NT2/D1 (cell line): ENCODE data around the gene KREMEN2.

Experiments
- DNase-seq: peaks from one replicate; pipeline ENCODE4 v3.0.0-alpha.2; 2011; ENCODE audit warnings: low read depth, low spot score
- H3K27me3 ChIP-seq: 2 replicates; pipeline ENCODE4 v1.6.0; 2011; ENCODE audit warnings: mild to moderate bottlenecking; ENCODE audit not compliant: insufficient read length, insufficient read depth
- H3K36me3 ChIP-seq: 2 replicates; pipeline ENCODE4 v1.6.1; 2011; ENCODE audit warnings: mild to moderate bottlenecking, low read length, mixed read lengths; ENCODE audit not compliant: insufficient read depth, insufficient read length
- H3K4me1 ChIP-seq: 2 replicates; pipeline ENCODE4 v1.5.1; 2011; ENCODE audit not compliant: insufficient read depth, insufficient read length
- H3K4me3 ChIP-seq: 2 replicates; pipeline ENCODE4 v1.5.1; 2011; ENCODE audit warnings: low read depth; ENCODE audit not compliant: insufficient read length
- H3K9ac ChIP-seq: 2 replicates; pipeline ENCODE4 v1.6.0; 2011; ENCODE audit warnings: low read depth; ENCODE audit not compliant: insufficient read length
- H3K9me3 ChIP-seq: 2 replicates; pipeline ENCODE4 v1.5.1; 2011; ENCODE audit warnings: mild to moderate bottlenecking, low read length; ENCODE audit not compliant: insufficient read depth
- SUZ12 ChIP-seq: IDR thresholded peaks from 2 replicates; pipeline ENCODE4 v1.6.1; 2011; ENCODE audit not compliant: insufficient read length, insufficient read depth; ENCODE audit errors: extremely low read depth
- YY1 ChIP-seq: IDR thresholded peaks from 2 replicates; pipeline ENCODE4 v1.6.1; 2011; ENCODE audit not compliant: insufficient read length, insufficient read depth
- ZNF274 ChIP-seq: IDR thresholded peaks from 2 replicates; pipeline ENCODE4 v1.6.1; 2011; ENCODE audit warnings: mild to moderate bottlenecking, low read depth, low read length

Gene KREMEN2, protein sequence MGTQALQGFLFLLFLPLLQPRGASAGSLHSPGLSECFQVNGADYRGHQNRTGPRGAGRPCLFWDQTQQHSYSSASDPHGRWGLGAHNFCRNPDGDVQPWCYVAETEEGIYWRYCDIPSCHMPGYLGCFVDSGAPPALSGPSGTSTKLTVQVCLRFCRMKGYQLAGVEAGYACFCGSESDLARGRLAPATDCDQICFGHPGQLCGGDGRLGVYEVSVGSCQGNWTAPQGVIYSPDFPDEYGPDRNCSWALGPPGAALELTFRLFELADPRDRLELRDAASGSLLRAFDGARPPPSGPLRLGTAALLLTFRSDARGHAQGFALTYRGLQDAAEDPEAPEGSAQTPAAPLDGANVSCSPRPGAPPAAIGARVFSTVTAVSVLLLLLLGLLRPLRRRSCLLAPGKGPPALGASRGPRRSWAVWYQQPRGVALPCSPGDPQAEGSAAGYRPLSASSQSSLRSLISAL

DNA sequence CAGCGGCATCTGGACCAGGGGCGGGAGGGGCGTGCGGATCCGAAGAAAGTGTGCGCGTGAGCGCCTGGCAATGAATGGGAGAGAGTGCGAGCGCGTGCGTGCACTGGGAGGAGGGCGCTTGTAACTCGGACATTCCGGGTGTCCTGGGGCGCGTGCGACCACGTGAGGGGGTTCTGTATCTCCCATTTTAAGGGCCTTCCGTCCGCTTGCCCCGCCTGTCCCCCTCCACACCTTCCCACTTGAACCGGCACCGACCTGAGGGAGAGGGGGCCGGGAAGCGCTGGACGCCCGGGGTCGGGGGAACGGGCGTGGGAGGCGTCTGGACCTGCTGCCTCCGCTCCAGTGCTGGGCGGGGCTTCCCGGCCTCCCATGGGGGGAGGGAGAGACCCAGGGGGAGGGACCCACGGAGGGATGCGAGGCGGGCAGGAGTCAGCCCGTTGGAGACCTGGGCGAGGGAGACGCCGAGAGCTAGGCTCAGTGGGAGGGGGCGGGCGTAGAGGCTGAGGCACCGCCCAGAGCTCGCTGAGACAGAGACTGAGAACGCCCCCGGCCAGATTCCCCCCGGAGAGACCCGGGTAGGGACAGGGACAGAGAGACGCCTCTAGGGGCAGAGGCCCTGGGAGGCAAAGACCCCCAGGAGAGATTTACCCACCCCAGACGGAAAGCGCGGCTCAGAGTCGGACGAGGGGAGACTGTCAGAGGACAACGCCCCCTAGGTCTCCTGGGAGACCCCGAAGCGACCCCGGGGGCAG, at the start of gene KREMEN2:
KREMEN2 (plus strand) TSS at position 553 of the 752 bp plus-strand sequence. CDS start 246 bp downstream, outside the sequence.
- Histone ChIP-seq H3K4me3 (peak within 1 kb of the TSS; percentile 90), H3K9ac (peak within 1 kb of the TSS; percentile 94), H3K9me3 (no peaks in the 10 kb centered on the region), H3K27me3 (no peaks in the 10 kb centered on the region), H3K36me3 (peaks cover 19% of the 10 kb centered on the region), H3K4me1 (peaks cover 22% of the 10 kb centered on the region)
- no peak for DNase-seq
- TF ChIP-seq YY1: no peak
- TF ChIP-seq ZNF274: no peak
- no peak for TF ChIP-seq SUZ12

DNA sequence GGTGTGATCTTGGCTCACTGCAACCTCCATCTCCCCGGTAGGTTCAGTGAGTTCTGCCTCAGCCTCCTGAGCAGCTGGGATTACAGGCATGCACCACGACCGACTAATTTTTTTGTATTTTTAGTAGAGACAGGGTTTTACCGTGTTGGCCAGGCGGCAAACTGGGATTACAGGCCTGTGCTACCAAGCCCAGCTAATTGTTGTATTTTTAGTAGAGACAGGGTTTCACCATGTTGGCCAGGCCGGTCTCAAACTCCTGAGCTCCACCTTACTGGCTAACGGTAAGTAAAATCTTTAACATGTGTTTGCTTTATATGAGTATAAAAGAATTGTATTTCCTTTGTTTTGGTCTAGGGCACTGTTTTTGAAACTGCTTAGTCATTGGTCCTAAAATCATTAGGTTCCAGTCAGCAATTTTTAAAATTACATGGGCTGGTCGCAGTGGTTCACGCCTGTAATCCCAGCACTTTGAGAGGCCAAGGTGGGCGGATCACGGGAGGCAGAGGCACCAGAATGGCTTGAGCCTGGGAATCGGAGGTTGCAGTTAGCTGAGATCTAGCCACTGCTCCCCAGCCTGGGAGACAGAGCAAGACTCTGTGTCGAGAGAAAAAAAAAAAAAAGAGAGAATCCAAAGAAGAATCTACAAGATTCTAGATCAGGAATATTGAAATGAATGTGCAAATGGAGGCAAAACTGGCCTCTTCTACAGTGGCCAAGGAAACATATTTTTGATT, 48.7 kb upstream of the KREMEN2 start:
- Histone ChIP-seq H3K4me1 (no peaks in the 10 kb centered on the region), H3K9ac (no peak overlapping the region), H3K36me3 (peaks cover 22% of the 10 kb centered on the region), H3K4me3 (no peak overlapping the region), H3K27me3 (peaks cover 18% of the 10 kb centered on the region), H3K9me3 (no peaks in the 10 kb centered on the region)
- no peak for DNase-seq
- TF ChIP-seq ZNF274: no peak
- TF ChIP-seq SUZ12: no peak
- TF ChIP-seq YY1: no peak

- Histone ChIP-seq H3K9me3 (no peaks in the 10 kb centered on the region), H3K4me1 (no peaks in the 10 kb centered on the region), H3K4me3 (no peak overlapping the region), H3K9ac (no peak overlapping the region), H3K36me3 (peaks cover 27% of the 10 kb centered on the region), H3K27me3 (no peaks in the 10 kb centered on the region)
- no peak for DNase-seq
- TF ChIP-seq YY1: no peak
- TF ChIP-seq SUZ12: no peak
- no peak for TF ChIP-seq ZNF274
Observed at GRCh38 chr16:2919511-2920255, 44.4 kb upstream of the KREMEN2 start.

- Histone ChIP-seq H3K9ac (no peak overlapping the region), H3K4me3 (no peak overlapping the region), H3K27me3 (no peaks in the 10 kb centered on the region), H3K9me3 (no peaks in the 10 kb centered on the region; the same call in 1 of the 2 replicates), H3K36me3 (peaks cover 17% of the 10 kb centered on the region), H3K4me1 (peaks cover 5% of the 10 kb centered on the region)
- no peak for TF ChIP-seq YY1
- no peak for TF ChIP-seq SUZ12
- TF ChIP-seq ZNF274: no peak
- DNase-seq: no peak
Observed at GRCh38 chr16:2923481-2923880, 40.6 kb upstream of the KREMEN2 start.

DNA sequence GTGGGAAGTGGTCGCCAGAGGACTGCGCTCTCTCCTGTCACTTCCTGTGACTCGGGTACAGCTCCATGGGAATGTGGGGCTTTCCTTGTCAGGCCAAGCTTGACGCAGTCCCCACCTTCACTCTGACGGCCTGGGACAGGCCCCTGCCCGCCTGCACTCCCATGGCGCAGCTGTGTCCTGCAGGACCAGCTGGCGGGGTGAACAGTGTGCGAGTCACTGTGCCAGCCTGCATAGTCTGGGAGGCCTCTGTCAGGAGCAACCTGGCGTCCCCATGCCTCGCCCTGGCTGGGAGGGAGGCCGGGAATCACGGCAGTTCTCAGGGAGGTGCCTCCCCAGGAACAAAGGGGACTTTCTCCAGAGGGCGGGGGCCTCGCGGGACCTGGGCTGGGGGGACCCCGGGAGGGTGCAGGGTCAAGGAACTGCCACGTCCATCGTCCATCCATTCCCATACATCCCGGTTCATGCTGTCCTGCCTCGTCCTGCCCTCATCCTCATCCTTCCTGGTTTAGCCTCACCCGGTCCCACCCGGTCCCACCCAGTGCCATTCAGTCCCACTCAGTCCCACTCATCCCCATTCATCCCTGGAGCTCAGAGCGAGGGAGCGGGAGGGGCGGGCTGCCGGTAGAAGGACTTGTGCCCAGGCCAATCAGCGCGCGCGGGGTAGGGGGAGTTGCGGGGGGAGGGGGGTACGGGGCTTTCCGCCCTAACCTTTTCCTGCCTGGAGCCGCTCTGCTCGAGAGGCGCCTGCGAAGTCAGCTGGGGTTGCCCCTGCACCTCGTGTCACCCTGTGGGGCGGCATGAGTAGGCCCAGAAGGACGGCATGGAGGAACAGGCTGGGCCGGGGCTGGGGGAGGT, 38.9 kb upstream of the KREMEN2 start:
- TF ChIP-seq SUZ12 (no peak), YY1 (no peak), ZNF274 (no peak)
- H3K4me3 ChIP-seq: no peak overlapping the region
- no peak overlapping the region for H3K9ac ChIP-seq
- H3K36me3 ChIP-seq: peaks cover 22% of the 10 kb centered on the region
- H3K9me3 ChIP-seq: no peaks in the 10 kb centered on the region; the same call in 1 of the 2 replicates
- no peaks in the 10 kb centered on the region for H3K27me3 ChIP-seq
- H3K4me1 ChIP-seq: peaks cover 11% of the 10 kb centered on the region
- DNase-seq: no peak
